HG03378 (cell line): ENCODE data around the gene HSD17B2.

Experiments used
- ATAC-seq: cut with Tn5 transposase; IDR thresholded peaks from one replicate; pipeline ENCODE4 v1.9.1; 2021; ENCODE audit warnings: mild to moderate bottlenecking, moderate library complexity; ENCODE audit not compliant: unreplicated experiment

HSD17B2 gene

GRCh38 chr16:82017911-82018568, 17.0 kb upstream of the HSD17B2 start:
- ATAC-seq = no peak

- no peak for ATAC-seq
These were observed 15.5 kb upstream of the HSD17B2 start for GRCh38 chr16:82019535-82019934.

- no peak for ATAC-seq
These were observed 15.0 kb upstream of the HSD17B2 start for GRCh38 chr16:82020051-82020450.

GRCh38 chr16:82023206-82023605, 11.8 kb upstream of the HSD17B2 start:
- ATAC-seq = no peak

- no peak for ATAC-seq
These were observed 10.7 kb upstream of the HSD17B2 start for GRCh38 chr16:82024316-82024715.

- no peak for ATAC-seq
These were observed 10.2 kb upstream of the HSD17B2 start for GRCh38 chr16:82024883-82025282.

GRCh38 chr16:82027629-82028064, 7.4 kb upstream of the HSD17B2 start:
- ATAC-seq = no peak

- ATAC-seq = no peak
These were observed 3.7 kb upstream of the HSD17B2 start for GRCh38 chr16:82031116-82032084.

- ATAC-seq = no peak
These were observed 2.0 kb upstream of the HSD17B2 start for GRCh38 chr16:82033006-82033405.

GRCh38 chr16:82033683-82034300, 1.3 kb upstream of the HSD17B2 start:
- ATAC-seq = no peak

- ATAC-seq = no peak
These were observed 2.2 kb downstream of the HSD17B2 start for GRCh38 chr16:82037251-82037650.

- ATAC-seq = no peak
These were observed 2.6 kb downstream of the HSD17B2 start for GRCh38 chr16:82037666-82038065.

- no peak for ATAC-seq
These were observed 5.2 kb downstream of the HSD17B2 start for GRCh38 chr16:82040296-82040695.

GRCh38 chr16:82041542-82041941, 6.5 kb downstream of the HSD17B2 start:
- no peak for ATAC-seq

- ATAC-seq = no peak
These were observed 7.1 kb downstream of the HSD17B2 start for GRCh38 chr16:82042144-82042543.

GRCh38 chr16:82042846-82043245, 7.8 kb downstream of the HSD17B2 start:
- ATAC-seq = no peak

GRCh38 chr16:82043680-82044584, 8.9 kb downstream of the HSD17B2 start:
- ATAC-seq = no peak

GRCh38 chr16:82044585-82044911, 9.5 kb downstream of the HSD17B2 start:
- no peak for ATAC-seq

GRCh38 chr16:82045465-82045864, 10.4 kb downstream of the HSD17B2 start:
- no peak for ATAC-seq

GRCh38 chr16:82046541-82046940, 11.5 kb downstream of the HSD17B2 start:
- ATAC-seq = no peak

GRCh38 chr16:82046941-82047340, 11.9 kb downstream of the HSD17B2 start:
- no peak for ATAC-seq
